Femur (tissue), 1 donor: ENCODE results near the gene WSCD2.

ENCODE experiments used
- DNase-seq: peaks from one replicate; pipeline ENCODE4 v3.0.0-alpha.2; 2017

The WSCD2 gene

DNA sequence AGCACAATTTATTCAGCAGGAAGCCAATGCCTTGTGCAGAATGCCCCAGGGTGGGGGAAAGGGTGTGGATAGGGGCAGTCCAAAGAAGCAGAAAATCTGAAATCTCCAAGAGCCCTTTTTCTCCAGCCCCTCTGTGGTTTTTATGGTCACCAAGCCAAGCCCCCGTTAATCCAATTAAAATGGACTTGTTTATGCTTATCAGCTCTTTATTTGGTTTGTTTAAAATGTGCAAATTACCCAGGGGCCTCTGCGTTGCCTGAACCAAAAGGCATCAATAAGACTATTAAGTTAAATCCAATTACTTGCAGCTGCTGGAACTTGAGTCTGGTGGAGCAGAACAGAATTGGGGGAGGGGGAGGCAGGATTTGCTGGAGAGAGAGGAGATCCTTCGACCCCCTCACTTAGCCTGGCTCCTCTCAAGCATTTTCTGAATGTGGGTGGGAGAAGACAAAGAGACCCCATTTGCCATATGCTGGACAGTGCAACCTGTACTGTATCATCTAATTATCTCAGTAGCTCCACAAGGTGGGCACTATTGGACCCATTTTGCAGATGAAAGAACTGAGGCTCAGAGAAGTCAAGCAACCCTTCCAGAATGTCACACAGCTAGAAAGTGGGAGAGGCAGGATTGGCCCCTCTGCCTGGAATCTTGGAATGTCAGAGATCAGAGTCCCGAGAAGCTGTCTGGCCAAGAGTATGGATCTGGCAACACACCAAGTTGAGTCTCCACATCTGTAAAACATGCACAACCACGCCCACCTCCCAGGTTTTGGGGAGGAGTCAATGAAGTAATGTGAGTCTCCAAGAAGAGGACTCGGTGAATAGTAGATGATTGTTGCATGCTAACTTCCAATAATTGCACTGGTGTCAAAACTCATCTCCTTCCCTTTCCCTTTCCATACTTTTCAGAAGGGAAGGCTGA lies 143.1 kb downstream of the WSCD2 start:
- no peak for DNase-seq

DNA sequence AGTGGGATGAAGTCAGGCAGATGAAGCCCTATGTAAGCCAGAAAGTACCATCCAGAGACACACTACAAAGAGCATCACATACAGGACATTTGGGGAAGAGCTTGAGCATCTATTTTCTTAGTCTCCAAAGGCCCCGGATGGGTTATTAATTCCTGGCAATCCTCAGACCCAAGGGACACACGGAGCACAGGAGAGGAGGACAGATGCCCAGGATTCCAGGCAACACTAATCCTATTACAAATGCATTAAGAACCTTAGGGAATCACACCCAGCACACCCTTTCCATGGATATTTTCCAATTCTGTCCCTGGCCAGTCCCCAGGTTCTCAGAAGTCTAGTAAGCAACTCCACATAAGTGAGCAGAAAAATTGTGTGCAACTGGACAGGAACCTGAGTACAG lies 144.1 kb downstream of the WSCD2 start:
- DNase-seq, result no peak

DNA sequence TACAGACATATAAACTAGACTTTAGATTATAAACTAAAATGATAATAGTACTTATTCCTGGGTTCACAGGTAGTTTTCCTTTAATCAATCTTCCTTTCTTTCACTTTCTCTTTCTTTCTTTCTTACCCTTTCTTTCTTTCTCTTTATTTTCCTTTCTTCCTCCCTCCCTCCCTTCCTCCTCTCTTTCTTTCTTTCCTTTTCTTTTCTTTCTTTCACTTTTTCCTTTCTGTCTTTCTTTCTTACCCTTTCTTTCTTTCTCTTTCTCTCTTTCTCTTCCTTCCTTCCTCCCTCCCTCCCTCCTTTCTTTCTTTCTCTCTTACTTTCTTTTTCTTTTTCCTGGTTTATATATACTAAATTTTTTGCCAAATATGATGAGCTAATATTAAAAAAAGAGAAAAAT lies 148.5 kb downstream of the WSCD2 start:
- DNase-seq, result no peak

DNA sequence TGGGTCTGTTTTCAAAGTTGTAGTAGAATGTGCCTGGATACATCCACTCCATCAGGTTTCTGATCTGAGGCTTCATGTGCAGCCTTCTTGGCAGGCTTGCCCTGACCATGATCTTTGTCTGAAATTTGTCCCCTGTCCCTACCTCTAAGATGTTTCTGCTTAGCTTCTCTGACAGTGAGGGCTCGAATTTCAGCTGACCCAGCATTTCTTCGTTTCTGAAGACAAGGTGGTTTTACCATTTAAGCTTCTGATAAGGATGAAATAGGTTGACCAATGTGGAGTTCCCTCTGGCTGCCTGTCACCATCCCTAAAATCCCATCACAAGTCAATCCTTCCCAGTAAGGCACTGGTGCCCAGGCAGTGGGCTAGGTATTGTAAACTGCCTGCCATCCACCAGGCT lies 153.1 kb downstream of the WSCD2 start:
- no peak for DNase-seq

DNA sequence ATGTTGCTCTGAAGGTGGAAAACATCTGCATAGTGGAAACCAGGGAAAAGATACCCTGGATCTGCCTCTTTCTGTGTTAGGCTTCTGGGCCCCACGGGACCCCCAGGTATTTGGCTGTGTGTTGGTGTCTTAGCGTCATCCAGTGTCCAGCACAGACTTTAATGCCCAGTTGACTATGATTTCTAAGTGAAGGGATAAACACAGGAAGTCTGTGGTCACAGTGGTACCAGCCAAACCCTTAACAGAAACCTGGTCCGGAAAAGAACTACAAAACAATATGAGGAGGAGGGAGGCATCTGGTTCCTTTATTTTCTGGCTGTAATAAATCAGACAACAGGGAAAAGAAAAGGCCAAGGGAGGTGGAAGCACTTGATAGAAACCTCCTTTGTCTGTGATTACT lies 153.6 kb downstream of the WSCD2 start:
- no peak for DNase-seq

DNA sequence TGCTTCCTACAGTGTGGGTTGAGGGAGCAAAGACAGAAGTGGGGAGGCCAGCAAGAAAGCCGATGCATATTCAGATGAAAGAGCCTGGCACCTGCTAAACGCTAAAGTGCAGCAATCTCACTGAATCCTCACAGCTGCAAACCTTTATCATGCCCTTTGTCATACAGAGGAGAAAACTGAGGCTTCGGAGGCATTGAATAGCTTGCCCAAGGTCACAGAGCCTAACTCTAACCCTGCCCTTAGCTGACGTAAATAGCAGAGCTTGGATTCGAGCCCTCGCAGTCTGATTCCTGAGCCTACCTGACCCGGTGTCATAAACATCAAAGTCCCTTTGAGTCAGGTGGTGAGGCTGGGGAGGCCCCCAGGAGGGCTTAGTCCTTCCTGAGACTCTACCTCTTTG lies 155.1 kb downstream of the WSCD2 start:
- no peak for DNase-seq

DNA sequence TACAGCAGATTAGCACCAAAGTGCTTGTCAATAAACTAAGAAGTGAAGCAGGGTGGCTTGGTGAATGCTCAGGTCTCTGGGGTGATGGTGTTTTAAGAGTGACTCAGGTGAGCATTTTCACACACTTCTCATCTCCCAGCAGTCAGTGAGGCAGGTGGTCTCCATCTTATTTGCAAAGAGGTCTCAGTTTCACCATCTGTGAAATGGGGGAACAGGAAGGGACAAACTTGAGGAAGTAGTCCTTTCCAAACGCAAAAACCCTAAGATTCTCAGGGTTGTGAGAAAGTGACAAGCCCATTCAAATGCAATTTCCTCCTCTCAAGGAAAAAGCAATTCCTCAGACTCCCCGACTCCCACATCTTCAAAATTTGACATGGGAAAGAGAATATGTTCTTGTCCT lies 155.9 kb downstream of the WSCD2 start:
- no peak for DNase-seq

DNA sequence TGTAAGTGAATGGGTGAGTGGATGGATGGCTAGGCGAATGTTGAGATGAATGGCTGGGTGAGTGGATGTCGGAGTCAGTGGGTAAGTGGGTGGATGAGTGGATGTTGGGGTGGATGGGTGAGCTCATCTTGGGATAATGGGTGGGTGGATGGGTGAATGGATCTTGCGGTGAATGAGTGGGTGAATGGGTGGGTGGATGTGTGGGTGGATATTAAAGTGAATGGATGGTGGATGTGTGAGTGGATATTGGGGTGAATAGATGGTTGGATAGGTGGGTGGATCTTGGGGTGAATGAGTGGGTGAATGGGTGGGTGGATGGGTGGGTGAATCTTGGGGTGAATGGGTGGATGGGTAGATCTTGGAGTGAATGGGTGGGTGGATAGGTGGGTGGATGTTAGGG lies 158.1 kb downstream of the WSCD2 start:
- DNase-seq, result no peak

DNA sequence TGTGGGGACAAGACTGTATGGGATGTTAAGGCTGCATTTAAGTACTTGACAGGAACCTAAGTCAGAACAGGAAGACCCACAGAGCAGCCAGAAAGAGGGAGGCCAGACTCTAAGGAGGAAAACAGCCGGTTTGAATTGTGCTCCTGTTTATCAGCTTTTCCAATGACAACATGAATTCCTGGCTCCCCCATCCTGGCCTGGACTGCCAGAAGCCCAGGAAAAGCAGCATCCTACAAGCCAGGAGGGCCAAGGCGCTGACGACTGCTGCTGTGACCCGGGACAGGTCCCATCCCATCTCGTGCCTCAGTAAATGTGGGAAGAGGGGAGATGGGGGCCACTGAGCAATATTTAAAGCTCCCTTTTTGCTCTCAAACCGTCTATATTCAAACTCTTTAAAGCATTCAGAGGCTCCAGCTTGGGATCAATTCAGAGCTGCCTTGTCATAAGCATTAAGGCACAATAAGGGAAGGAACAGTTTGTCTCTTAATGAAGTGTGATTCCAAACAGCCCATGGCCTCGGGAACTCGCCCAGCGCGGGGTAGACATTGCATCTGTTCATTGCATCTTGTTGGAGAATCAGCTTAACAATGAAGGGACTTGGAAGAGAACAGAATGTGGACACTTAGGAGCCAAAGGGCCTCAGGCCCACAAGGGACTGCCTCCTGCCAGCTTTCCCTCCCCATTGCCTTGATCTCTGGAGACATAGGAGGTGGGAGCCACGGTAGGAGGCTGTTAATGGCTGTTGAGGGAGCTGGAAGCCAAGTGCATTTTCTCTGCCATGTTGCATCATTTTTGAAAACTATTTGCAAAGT lies 160.5 kb downstream of the WSCD2 start:
- peak; percentile 84 for DNase-seq

DNA sequence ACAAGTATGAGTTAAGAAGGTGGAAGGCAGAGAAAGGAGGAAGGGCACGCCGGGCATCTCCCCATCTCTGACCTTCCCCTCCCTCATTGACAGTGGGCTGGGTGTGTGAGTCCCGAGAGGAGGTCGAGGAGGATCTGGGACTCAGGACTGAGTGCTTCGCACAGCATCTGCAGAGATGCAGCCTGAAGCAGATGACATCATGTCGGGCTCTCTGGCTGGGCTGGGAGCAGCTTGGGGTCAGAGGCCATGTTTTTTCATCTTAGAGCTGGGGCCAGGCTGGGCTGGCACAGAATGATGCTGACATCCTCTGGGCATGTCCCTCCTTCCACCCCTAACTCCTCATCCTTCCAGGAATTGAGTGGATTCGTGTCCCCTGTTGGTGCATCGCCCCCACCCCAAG lies 166.6 kb downstream of the WSCD2 start:
- no peak for DNase-seq

DNA sequence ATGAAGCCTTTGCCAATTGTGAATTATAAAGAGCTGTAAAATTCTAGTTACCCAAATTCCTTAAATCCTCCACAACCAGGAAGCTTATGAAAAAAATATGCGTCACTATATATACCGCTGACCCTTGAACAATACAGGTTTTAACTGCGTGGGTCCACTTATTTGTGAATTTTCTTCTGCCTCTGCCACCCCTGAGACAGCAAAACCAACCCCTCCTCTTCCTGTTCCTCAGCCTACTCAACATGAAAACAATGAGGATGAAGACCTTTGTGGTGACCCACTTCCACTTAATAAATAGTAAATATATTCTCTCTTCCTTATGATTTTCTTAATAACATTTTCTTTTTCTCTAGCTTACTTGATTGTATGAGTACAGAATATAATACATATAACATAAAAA lies 167.9 kb downstream of the WSCD2 start:
- DNase-seq, result no peak

DNA sequence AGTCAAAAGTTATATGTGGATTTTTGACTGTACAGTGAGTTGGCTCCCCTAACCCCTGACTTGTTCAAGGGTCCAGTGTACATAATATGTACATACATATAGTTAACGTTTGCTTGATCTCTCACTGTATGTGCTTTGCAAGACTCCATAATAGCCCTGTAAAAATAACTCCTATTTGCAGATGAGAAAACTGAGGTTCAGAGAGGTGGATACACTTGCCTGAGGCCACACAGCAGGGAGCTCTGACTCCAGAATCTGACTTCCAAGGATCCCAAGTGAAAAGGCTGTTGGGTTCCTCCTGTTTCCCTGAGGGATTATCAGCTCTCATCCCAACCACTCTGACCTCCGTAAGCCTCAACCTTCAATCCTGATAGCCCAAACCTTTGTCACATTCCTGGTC lies 168.3 kb downstream of the WSCD2 start:
- DNase-seq, result no peak

DNA sequence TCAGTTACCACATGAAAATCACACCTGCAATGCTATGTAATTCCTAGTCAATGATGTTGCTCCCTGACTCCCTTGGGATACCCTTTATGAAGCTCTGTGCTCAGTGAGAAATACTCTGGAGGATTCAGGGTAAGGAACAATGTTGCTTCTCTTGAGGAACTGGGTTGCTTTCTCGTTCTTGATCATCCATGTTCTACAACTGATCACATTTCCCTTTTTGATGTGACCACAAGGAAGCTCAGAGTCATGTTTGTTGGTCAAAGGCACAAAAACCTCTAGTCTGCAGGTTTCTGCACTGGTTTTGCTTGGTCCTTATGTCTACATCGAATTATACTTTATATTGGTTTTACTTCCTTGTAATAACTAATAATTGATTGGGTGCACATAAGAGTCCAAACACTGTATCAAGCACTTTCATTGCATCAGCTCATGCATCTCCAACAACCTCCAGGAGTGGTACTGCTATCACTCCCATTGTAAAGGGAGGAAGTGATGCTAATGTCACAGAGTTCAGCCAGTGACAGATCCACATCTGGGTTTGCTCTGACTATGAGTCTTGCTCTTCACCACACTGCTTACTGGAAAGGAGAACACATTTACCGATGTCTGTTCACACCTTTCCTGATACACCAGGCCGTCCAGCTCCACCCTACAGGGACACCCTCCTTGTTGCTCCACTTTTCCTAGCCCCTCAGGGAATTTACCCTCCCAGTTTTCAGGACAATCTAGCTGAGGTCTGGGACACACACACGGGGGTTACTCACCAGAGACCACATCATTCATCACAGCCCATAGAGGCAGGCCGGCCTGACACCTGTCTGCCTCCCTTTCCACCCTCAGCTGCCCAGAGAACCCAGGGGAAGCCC lies 169.0 kb downstream of the WSCD2 start:
- DNase-seq, result no peak

DNA sequence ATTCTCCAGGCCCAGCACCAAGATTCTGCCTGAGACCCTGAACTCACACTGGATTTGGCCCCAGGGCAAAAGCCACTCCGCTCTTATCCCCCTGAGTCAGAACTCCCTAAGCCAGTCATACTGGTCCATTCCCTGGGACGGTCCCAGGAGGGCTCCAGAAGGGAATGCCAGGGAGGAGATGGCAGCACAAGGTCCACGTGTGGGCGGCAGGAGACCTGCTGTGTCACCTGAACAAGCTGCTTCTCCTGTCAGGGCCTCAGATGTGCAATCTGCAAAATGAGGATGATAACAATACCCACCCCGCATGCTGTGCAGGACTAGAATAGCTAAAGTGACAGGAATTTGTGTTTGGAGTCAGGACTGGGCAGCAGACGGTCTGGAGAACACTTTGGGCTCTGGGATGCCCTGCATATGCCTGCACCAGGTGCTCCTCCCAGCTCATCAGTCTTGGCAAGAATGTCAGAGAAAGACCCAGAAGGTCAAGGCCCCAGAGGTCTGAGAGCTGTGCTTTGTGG lies 169.7 kb downstream of the WSCD2 start:
- DNase-seq, result no peak

DNA sequence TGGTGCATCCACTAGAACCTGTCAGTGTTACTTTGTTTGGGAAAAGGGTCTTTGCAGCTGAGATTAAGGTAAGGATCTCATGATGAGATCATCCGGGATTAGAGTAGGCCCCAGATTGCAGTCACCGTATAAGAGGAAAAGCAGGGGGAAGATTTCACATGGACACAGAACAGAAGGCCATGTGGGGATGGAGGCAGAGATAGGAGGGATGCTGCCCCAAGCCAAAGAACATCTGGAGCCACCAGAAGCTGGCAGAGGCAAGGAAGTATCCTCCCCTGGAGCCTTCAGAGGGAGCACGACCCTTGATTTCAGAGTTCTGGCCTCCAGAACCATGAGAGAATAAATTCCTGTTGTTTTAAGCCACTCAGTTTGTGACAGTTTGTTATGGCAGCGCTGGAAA lies 170.4 kb downstream of the WSCD2 start:
- no peak for DNase-seq
